ENCODE results near the gene SNTB2.
A peak's percentile ranks its signal among the peaks of the same experiment; 100 is the strongest.

- TF ChIP-seq CTCF (IDR thresholded peaks at IDR 0.05 in 8 of 11, conservative IDR thresholded peaks at IDR 0.05 in 3 of 11) (no peak), POLR2AphosphoS5 (IDR thresholded peaks at IDR 0.05) (peak in 1 of 3 donors; percentile 13)
Measured at GRCh38 chr16:69322343-69322742, 135.4 kb downstream of the SNTB2 start.
